Measurements from ENCODE around the gene KIF7. TPM values are rescaled to one million over a fixed set of nuclear protein-coding genes. Genes with fewer than 3 reads are reported as not detected.

KIF7 gene
- polyA plus RNA-seq, 1 donor (not counting 4 experiments of a cell fraction or from before 2014, with no cell fraction given): 0.54 TPM

DNA sequence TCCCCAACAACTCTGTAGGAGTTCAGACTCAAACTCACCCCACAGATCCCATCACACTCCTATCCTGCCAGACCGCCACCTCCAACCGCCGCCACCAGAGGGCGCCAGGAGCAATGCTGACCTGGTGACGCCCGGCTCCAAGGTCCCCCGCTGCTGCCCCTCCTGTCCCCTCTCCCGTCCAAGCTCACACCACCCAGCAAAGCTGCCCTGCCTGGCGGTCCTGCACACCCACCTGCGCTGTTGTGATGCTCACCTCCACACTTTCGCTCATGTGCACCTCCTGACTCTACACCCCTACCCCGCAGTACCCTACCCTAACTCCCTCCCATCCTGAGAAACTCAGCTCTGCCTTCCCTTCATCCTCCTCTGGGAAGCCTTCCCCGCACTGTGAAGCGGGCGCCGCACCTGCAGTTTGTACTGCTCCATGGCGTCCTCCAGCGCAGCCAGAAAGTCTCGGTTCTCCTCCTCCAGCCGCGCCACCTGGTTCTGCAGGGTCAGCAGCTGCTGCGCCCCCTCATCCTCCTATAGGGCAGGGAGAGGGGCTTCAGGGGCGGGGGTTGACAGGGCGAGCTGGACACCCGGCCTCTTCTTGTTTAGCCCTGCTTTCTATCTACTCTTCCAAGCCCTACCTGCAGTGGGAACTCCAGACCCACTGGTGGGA lies 7.9 kb downstream of the KIF7 start:
- dilution Hi-C loops (cut with MboI; ENCODE audit: extremely low pct_ligation_motif_present, low sequenced_read_pairs): no loop called here
- Histone ChIP-seq H3K36me3 (ENCODE audit: control insufficient read depth in 2 of 2, extremely low read depth in 1 of 2, insufficient read depth in 2 of 2, low read length in 2 of 2) (no peaks in the 10 kb centered on the region), H4K20me1 (ENCODE audit: control insufficient read depth, extremely low read depth, insufficient read depth, low read length) (no peaks in the 10 kb centered on the region), H2AFZ (ENCODE audit: control insufficient read depth, low read length) (no peak overlapping the region), H3K4me1 (ENCODE audit: control insufficient read depth, extremely low read depth, insufficient read depth, low read length) (no peaks in the 10 kb centered on the region), H3K27me3 (ENCODE audit: control insufficient read depth, extremely low read depth, insufficient read depth, low read length) (no peaks in the 10 kb centered on the region), H3K79me2 (ENCODE audit: control insufficient read depth, insufficient read depth, low read length) (no peaks in the 10 kb centered on the region), H3K9me1 (ENCODE audit: control insufficient read depth, extremely low read depth, insufficient read depth, low read length) (no peaks in the 10 kb centered on the region), H3K4me2 (ENCODE audit: control insufficient read depth, extremely low read depth, insufficient read depth, low read depth, low read length) (no peak overlapping the region), H3K9ac (ENCODE audit: control insufficient read depth, extremely low read depth, insufficient read depth, low read length) (no peak overlapping the region), H3K27ac (ENCODE audit: control insufficient read depth, insufficient read depth, low read length) (no peak overlapping the region), H3K4me3 (ENCODE audit: control insufficient read depth in 2 of 3, extremely low read depth in 1 of 3, insufficient read depth in 2 of 3, low read depth in 1 of 3, low read length in 3 of 3) (no peak overlapping the region), H3K9me3 (ENCODE audit: control insufficient read depth, low read depth, low read length) (no peaks in the 10 kb centered on the region)
- no peak for TF ChIP-seq EZH2 (IDR thresholded peaks at IDR 0.05; ENCODE audit: low read length)
- TF ChIP-seq, protein P1, sequence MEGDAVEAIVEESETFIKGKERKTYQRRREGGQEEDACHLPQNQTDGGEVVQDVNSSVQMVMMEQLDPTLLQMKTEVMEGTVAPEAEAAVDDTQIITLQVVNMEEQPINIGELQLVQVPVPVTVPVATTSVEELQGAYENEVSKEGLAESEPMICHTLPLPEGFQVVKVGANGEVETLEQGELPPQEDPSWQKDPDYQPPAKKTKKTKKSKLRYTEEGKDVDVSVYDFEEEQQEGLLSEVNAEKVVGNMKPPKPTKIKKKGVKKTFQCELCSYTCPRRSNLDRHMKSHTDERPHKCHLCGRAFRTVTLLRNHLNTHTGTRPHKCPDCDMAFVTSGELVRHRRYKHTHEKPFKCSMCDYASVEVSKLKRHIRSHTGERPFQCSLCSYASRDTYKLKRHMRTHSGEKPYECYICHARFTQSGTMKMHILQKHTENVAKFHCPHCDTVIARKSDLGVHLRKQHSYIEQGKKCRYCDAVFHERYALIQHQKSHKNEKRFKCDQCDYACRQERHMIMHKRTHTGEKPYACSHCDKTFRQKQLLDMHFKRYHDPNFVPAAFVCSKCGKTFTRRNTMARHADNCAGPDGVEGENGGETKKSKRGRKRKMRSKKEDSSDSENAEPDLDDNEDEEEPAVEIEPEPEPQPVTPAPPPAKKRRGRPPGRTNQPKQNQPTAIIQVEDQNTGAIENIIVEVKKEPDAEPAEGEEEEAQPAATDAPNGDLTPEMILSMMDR (optimal IDR thresholded peaks at IDR 0.05 in 1 of 3, IDR thresholded peaks at IDR 0.05 in 1 of 3, conservative IDR thresholded peaks at IDR 0.05 in 1 of 3; ENCODE audit: extremely low read depth in 1 of 3, insufficient read depth in 2 of 3, low read length in 3 of 3): peak; percentile 89 to 96 (median 94)
- no peak for FAIRE-seq
- no peak for DNase-seq (ENCODE audit: low read depth, low spot score)

DNA sequence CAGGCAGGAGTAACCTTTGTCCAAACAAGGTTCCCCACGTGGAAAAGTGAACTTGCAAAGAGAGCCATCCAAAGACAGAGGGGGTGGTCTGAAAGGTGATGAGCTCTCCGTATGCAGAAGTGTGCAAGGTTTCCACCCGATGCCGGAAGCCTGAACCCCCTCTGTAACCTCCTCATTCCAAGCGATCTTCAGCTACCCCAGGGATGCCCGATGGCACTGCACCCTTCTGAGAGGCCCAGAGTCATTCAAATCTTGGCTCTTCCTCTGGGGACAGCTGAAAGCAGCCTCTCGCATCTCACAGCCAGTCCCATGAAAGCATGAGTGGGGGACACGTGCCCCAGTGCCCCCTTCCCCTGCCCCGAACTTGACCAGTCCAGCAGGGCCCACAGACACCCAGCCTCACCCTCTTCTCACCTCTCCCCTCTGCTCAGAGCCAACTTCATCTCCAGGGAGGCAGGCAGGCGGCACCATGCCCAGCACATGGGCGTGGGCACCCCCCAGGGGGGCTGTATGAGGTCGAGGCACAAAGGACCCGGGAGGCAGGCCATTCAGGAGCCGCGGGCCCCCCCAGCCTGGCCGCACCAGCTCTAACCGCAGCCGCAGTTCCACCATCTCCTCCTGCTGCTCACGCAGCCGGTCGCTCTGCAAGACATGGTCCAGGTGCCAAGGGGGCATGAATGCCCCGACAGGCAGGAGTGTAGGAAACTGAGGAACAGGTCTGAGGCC lies 8.7 kb downstream of the KIF7 start:
- H3K79me2 ChIP-seq (ENCODE audit: control insufficient read depth, insufficient read depth, low read length): no peaks in the 10 kb centered on the region
- DNase-seq (ENCODE audit: low read depth, low spot score) (no peak), FAIRE-seq (no peak)
- no peak overlapping the region for H3K4me3 ChIP-seq (ENCODE audit: control insufficient read depth in 2 of 3, extremely low read depth in 1 of 3, insufficient read depth in 2 of 3, low read depth in 1 of 3, low read length in 3 of 3)
- no peaks in the 10 kb centered on the region for H3K9me1 ChIP-seq (ENCODE audit: control insufficient read depth, extremely low read depth, insufficient read depth, low read length)
- H3K36me3 ChIP-seq (ENCODE audit: control insufficient read depth in 2 of 2, extremely low read depth in 1 of 2, insufficient read depth in 2 of 2, low read length in 2 of 2): no peaks in the 10 kb centered on the region
- no peaks in the 10 kb centered on the region for H3K27me3 ChIP-seq (ENCODE audit: control insufficient read depth, extremely low read depth, insufficient read depth, low read length)
- H3K4me1 ChIP-seq (ENCODE audit: control insufficient read depth, extremely low read depth, insufficient read depth, low read length): no peaks in the 10 kb centered on the region
- no peak overlapping the region for H3K27ac ChIP-seq (ENCODE audit: control insufficient read depth, insufficient read depth, low read length)
- no peak overlapping the region for H2AFZ ChIP-seq (ENCODE audit: control insufficient read depth, low read length)
- no peak overlapping the region for H3K9ac ChIP-seq (ENCODE audit: control insufficient read depth, extremely low read depth, insufficient read depth, low read length)
- no peaks in the 10 kb centered on the region for H3K9me3 ChIP-seq (ENCODE audit: control insufficient read depth, low read depth, low read length)
- no peak overlapping the region for H3K4me2 ChIP-seq (ENCODE audit: control insufficient read depth, extremely low read depth, insufficient read depth, low read depth, low read length)
- no peaks in the 10 kb centered on the region for H4K20me1 ChIP-seq (ENCODE audit: control insufficient read depth, extremely low read depth, insufficient read depth, low read length)
- dilution Hi-C loops (cut with MboI; ENCODE audit: extremely low pct_ligation_motif_present, low sequenced_read_pairs): no loop called here
- TF ChIP-seq, protein P1 (optimal IDR thresholded peaks at IDR 0.05 in 1 of 3, IDR thresholded peaks at IDR 0.05 in 1 of 3, conservative IDR thresholded peaks at IDR 0.05 in 1 of 3; ENCODE audit: extremely low read depth in 1 of 3, insufficient read depth in 2 of 3, low read length in 3 of 3): no peak
- no peak for TF ChIP-seq EZH2 (IDR thresholded peaks at IDR 0.05; ENCODE audit: low read length)

Measured in keratinocyte (primary cell).